Transverse colon (tissue), 4 donors: ENCODE measurements around the gene RERG.

Experiments
- CTCF ChIP-seq, 5 experiments: fragments of 200-600 bp in 3 of 5; fragments of 450-650 bp in 2 of 5; sonication (generic) in 3 of 5; IDR thresholded peaks; 1 replicate in 2 of 5; 2 replicates in 3 of 5; pipeline ENCODE4 v1.5.1; 2016 to 2017; ENCODE audit warnings: antibody characterized with exemption in 5 of 5, inconsistent platforms in 3 of 5, mild to moderate bottlenecking in 2 of 5, moderate library complexity in 1 of 5
- EP300 ChIP-seq: sonication (generic); formaldehyde crosslinking; IDR thresholded peaks from one replicate; pipeline ENCODE4 v1.6.1; 2017; ENCODE audit warnings: antibody characterized with exemption, low read depth
- POLR2A ChIP-seq: fragments of 450-650 bp; IDR thresholded peaks from one replicate; pipeline ENCODE4 v1.6.1; 2016; ENCODE audit warnings: antibody characterized with exemption, mild to moderate bottlenecking, moderate library complexity
- POLR2AphosphoS5 ChIP-seq, 3 donors: sonication (generic); formaldehyde crosslinking; IDR thresholded peaks; one replicate each; pipeline ENCODE4 v1.6.1; 2016; ENCODE audit warnings: antibody characterized with exemption in 3 of 3

GRCh38 chr12:15143467-15143866 lies 77.8 kb downstream of the RERG start:
- TF ChIP-seq CTCF (IDR thresholded peaks at IDR 0.05), result no peak
- TF ChIP-seq EP300, result no peak
- no peak for TF ChIP-seq POLR2A
- no peak for TF ChIP-seq POLR2AphosphoS5 (IDR thresholded peaks at IDR 0.05)
